Fibroblast of lung (primary cell): Measurements from ENCODE around the gene CCDC34. TPM values are rescaled to one million over a fixed set of nuclear protein-coding genes. Genes with fewer than 3 reads are reported as not detected.

Source experiments
- DNase-seq, 2 donors: peaks; one replicate each; pipeline versions ENCODE4 v3.0.0 to v3.0.0-alpha.2; 2010; ENCODE audit warnings: low read depth in 2 of 2
- H2AFZ ChIP-seq: 2 replicates; pipeline ENCODE4 v1.5.1; 2012; ENCODE audit warnings: low read length, control low read depth, inconsistent platforms
- H3K27ac ChIP-seq: 2 replicates; pipeline ENCODE4 v1.5.1; 2011; ENCODE audit warnings: low read length, control low read depth; ENCODE audit not compliant: insufficient read depth
- H3K27me3 ChIP-seq: 2 replicates; pipeline ENCODE4 v1.5.1; 2011; ENCODE audit warnings: mild to moderate bottlenecking, low read length; ENCODE audit not compliant: control insufficient read depth, insufficient read depth
- H3K36me3 ChIP-seq: 2 replicates; pipeline ENCODE4 v1.5.1; 2011; ENCODE audit warnings: low read length; ENCODE audit not compliant: control insufficient read depth, insufficient read depth
- H3K4me1 ChIP-seq: 2 replicates; pipeline ENCODE4 v1.5.1; 2011; ENCODE audit warnings: low read length; ENCODE audit not compliant: control insufficient read depth, insufficient read depth; ENCODE audit errors: extremely low read depth
- H3K4me2 ChIP-seq: 2 replicates; pipeline ENCODE4 v1.5.1; 2011; ENCODE audit warnings: low read length, control low read depth; ENCODE audit not compliant: insufficient read depth; ENCODE audit errors: extremely low read depth
- H3K4me3 ChIP-seq, 4 experiments: fragments of 200-600 bp in 1 of 4; sonication (generic) in 1 of 4; replicated peaks in 1 of 4; 2 replicates each; pipeline ENCODE4 v1.5.1; 2011 to 2016; ENCODE audit warnings: low read length in 4 of 4, low read depth in 3 of 4, mild to moderate bottlenecking in 3 of 4, control low read depth in 2 of 4, inconsistent platforms in 1 of 4, mixed read lengths in 1 of 4; ENCODE audit not compliant: insufficient read depth in 1 of 4; ENCODE audit errors: control extremely low read depth in 1 of 4
- H3K79me2 ChIP-seq: 2 replicates; pipeline ENCODE4 v1.5.1; 2012; ENCODE audit warnings: mild to moderate bottlenecking, low read length, inconsistent platforms; ENCODE audit not compliant: control insufficient read depth, insufficient read depth
- H3K9ac ChIP-seq: 2 replicates; pipeline ENCODE4 v1.5.1; 2011; ENCODE audit warnings: mild to moderate bottlenecking, low read length, control low read depth; ENCODE audit not compliant: insufficient read depth
- H3K9me3 ChIP-seq: 2 replicates; pipeline ENCODE4 v1.5.1; 2012; ENCODE audit warnings: low read depth, low read length; ENCODE audit not compliant: control insufficient read depth, insufficient read depth
- H4K20me1 ChIP-seq: 2 replicates; pipeline ENCODE4 v1.5.1; 2011; ENCODE audit warnings: low read length; ENCODE audit not compliant: control insufficient read depth, insufficient read depth; ENCODE audit errors: extremely low read depth
- CTCF ChIP-seq, 2 donors: IDR thresholded peaks in 1 of 2; conservative IDR thresholded peaks in 1 of 2; 1 replicate in 1 of 2; 2 replicates in 1 of 2; pipeline ENCODE4 v1.5.1; 2011 to 2012; ENCODE audit warnings: low read length in 2 of 2, control low read depth in 1 of 2, inconsistent platforms in 1 of 2, low read depth in 1 of 2, mild to moderate bottlenecking in 1 of 2
- EZH2 ChIP-seq: IDR thresholded peaks from 2 replicates; pipeline ENCODE4 v1.5.1; 2012; ENCODE audit warnings: low read length, control low read depth, mild to moderate bottlenecking; ENCODE audit errors: missing control alignments
- polyA plus RNA-seq, 2 donors: library from polyadenylated mRNA; depleted of rRNA in 1 of 2; stranded (reverse) in 1 of 2; unstranded in 1 of 2; fragments of >200 nt; gene quantifications; 2 replicates each; pipeline ENCODE4 v1.2.1, GENCODE V29; 2011 to 2012; ENCODE audit warnings: missing spikeins in 1 of 2
- total RNA-seq: library from RNA; depleted of rRNA; stranded (reverse); fragments of >200 nt; gene quantifications from 2 replicates; pipeline ENCODE4 v1.2.1, GENCODE V29; 2014

The CCDC34 gene
- total and polyA plus RNA-seq, 2 donors (not counting 1 experiment from before 2014, with no cell fraction given) = 3.8 to 4.6 TPM

GRCh38 chr11:27397624-27398399 lies 34.8 kb upstream of the CCDC34 start:
- no peaks in the 10 kb centered on the region for H3K27me3 ChIP-seq
- DNase-seq = no peak
- TF ChIP-seq CTCF (conservative IDR thresholded peaks at IDR 0.05 in 1 of 2, IDR thresholded peaks at IDR 0.05 in 1 of 2; ENCODE audit: low read depth in 1 of 2, low read length in 2 of 2) (no peak), EZH2 (no peak)
- H3K4me1 ChIP-seq = peaks cover 2% of the 10 kb centered on the region
- H3K79me2 ChIP-seq = no peaks in the 10 kb centered on the region
- no peaks in the 10 kb centered on the region for H3K36me3 ChIP-seq
- H3K9me3 ChIP-seq = no peaks in the 10 kb centered on the region
- no peak overlapping the region for H3K9ac ChIP-seq
- H3K27ac ChIP-seq = no peak overlapping the region
- no peak overlapping the region for H3K4me3 ChIP-seq
- H3K4me2 ChIP-seq = no peak overlapping the region
- H2AFZ ChIP-seq = no peak overlapping the region
- no peaks in the 10 kb centered on the region for H4K20me1 ChIP-seq

- H3K79me2 ChIP-seq = no peaks in the 10 kb centered on the region
- no peak overlapping the region for H3K9ac ChIP-seq
- DNase-seq = no peak
- no peaks in the 10 kb centered on the region for H4K20me1 ChIP-seq
- no peak overlapping the region for H3K27ac ChIP-seq
- no peaks in the 10 kb centered on the region for H3K9me3 ChIP-seq
- no peaks in the 10 kb centered on the region for H3K27me3 ChIP-seq
- H3K4me3 ChIP-seq = no peak overlapping the region
- H3K4me2 ChIP-seq = no peak overlapping the region
- H3K36me3 ChIP-seq = no peaks in the 10 kb centered on the region
- peaks cover 4% of the 10 kb centered on the region for H3K4me1 ChIP-seq
- TF ChIP-seq CTCF (conservative IDR thresholded peaks at IDR 0.05 in 1 of 2, IDR thresholded peaks at IDR 0.05 in 1 of 2; ENCODE audit: low read depth in 1 of 2, low read length in 2 of 2) (no peak), EZH2 (no peak)
- no peak overlapping the region for H2AFZ ChIP-seq
These were observed 33.3 kb upstream of the CCDC34 start for GRCh38 chr11:27396259-27396839.

GRCh38 chr11:27395556-27396258 lies 32.7 kb upstream of the CCDC34 start:
- H3K79me2 ChIP-seq = no peaks in the 10 kb centered on the region
- H3K9ac ChIP-seq = no peak overlapping the region
- no peak overlapping the region for H3K27ac ChIP-seq
- no peaks in the 10 kb centered on the region for H3K27me3 ChIP-seq
- DNase-seq = peak; percentile 14 to 70
- no peak overlapping the region for H2AFZ ChIP-seq
- H3K4me2 ChIP-seq = peak overlapping the region; percentile 32
- H3K4me1 ChIP-seq = peaks cover 6% of the 10 kb centered on the region
- TF ChIP-seq CTCF (conservative IDR thresholded peaks at IDR 0.05 in 1 of 2, IDR thresholded peaks at IDR 0.05 in 1 of 2; ENCODE audit: low read depth in 1 of 2, low read length in 2 of 2) = no peak
- H3K4me3 ChIP-seq = no peak overlapping the region
- H3K9me3 ChIP-seq = no peaks in the 10 kb centered on the region
- no peaks in the 10 kb centered on the region for H3K36me3 ChIP-seq
- no peaks in the 10 kb centered on the region for H4K20me1 ChIP-seq
